KMS-11 (cell line): ENCODE data around the gene ITGA1.

ENCODE experiments used
- H2AFZ ChIP-seq: fragments of 200-600 bp; sonication (generic); 2 replicates; pipeline ENCODE4 v1.6.1; 2016; ENCODE audit warnings: antibody characterized with exemption, mixed run types, low read depth
- H3K27ac ChIP-seq: fragments of 200-600 bp; sonication (generic); 2 replicates; pipeline ENCODE4 v1.6.1; 2016; ENCODE audit warnings: mild to moderate bottlenecking, mixed run types
- H3K27me3 ChIP-seq: fragments of 200-600 bp; sonication (generic); 2 replicates; pipeline ENCODE4 v1.6.1; 2017; ENCODE audit warnings: mild to moderate bottlenecking, low read depth, mixed run types, moderate library complexity; ENCODE audit not compliant: insufficient read depth
- H3K36me3 ChIP-seq: fragments of 200-600 bp; sonication (generic); 2 replicates; pipeline ENCODE4 v1.6.1; 2017; ENCODE audit warnings: mild to moderate bottlenecking, mixed run types; ENCODE audit not compliant: insufficient read depth
- H3K4me1 ChIP-seq: fragments of 200-600 bp; sonication (generic); 2 replicates; pipeline ENCODE4 v1.6.1; 2016; ENCODE audit warnings: mild to moderate bottlenecking, low read depth, mixed run types; ENCODE audit not compliant: poor library complexity, severe bottlenecking
- H3K4me2 ChIP-seq: fragments of 200-600 bp; sonication (generic); 2 replicates; pipeline ENCODE4 v1.7.0; 2016; ENCODE audit warnings: mild to moderate bottlenecking, mixed run types
- H3K4me3 ChIP-seq: fragments of 200-600 bp; sonication (generic); IDR thresholded peaks from 2 replicates; pipeline ENCODE4 v1.6.1; 2017; ENCODE audit warnings: low read depth, low read length, mixed read lengths; ENCODE audit not compliant: insufficient read depth
- H3K79me2 ChIP-seq: fragments of 200-600 bp; sonication (generic); 2 replicates; pipeline ENCODE4 v1.6.1; 2016; ENCODE audit warnings: low read depth, mixed run types; ENCODE audit not compliant: insufficient read depth
- H3K9ac ChIP-seq: fragments of 200-600 bp; sonication (generic); 2 replicates; pipeline ENCODE4 v1.6.1; 2016; ENCODE audit warnings: mild to moderate bottlenecking, mixed run types
- H4K20me1 ChIP-seq: fragments of 200-600 bp; sonication (generic); 2 replicates; pipeline ENCODE4 v1.6.1; 2016; ENCODE audit warnings: mild to moderate bottlenecking, mixed run types; ENCODE audit not compliant: insufficient read depth
- TF ChIP-seq, protein P1 (sequence below): fragments of 200-600 bp; sonication (generic); conservative IDR thresholded peaks from 2 replicates; pipeline ENCODE4 v1.6.1; 2017; ENCODE audit warnings: low read depth, mild to moderate bottlenecking, antibody characterized with exemption, low read length, moderate library complexity, mixed read lengths

ITGA1 gene

DNA sequence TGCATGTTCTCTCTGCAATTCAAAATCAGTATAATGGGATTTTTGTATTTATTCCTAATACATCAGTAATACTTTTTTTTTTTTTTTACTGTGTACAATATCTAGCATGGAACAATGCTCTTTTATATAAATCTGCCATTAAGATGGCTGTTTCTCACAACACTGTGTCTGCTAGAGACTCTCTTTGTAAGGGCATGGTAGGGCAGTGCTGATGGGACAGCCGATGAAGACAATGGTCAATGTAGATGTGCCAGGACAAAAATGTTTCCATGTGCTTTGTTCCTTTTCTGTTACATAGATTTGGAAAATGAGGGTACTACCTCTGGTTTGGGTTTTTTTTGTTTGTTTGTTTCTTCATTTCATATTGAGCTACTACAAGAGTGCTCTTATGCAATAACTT, 106.1 kb downstream of the ITGA1 start:
- Histone ChIP-seq H2AFZ (no peak overlapping the region), H3K27me3 (no peaks in the 10 kb centered on the region), H3K4me3 (no peak overlapping the region), H3K27ac (no peak overlapping the region), H3K4me2 (no peak overlapping the region), H3K4me1 (no peaks in the 10 kb centered on the region), H3K36me3 (no peaks in the 10 kb centered on the region), H3K79me2 (no peaks in the 10 kb centered on the region), H3K9ac (no peak overlapping the region), H4K20me1 (no peaks in the 10 kb centered on the region)
- TF ChIP-seq, protein P1, sequence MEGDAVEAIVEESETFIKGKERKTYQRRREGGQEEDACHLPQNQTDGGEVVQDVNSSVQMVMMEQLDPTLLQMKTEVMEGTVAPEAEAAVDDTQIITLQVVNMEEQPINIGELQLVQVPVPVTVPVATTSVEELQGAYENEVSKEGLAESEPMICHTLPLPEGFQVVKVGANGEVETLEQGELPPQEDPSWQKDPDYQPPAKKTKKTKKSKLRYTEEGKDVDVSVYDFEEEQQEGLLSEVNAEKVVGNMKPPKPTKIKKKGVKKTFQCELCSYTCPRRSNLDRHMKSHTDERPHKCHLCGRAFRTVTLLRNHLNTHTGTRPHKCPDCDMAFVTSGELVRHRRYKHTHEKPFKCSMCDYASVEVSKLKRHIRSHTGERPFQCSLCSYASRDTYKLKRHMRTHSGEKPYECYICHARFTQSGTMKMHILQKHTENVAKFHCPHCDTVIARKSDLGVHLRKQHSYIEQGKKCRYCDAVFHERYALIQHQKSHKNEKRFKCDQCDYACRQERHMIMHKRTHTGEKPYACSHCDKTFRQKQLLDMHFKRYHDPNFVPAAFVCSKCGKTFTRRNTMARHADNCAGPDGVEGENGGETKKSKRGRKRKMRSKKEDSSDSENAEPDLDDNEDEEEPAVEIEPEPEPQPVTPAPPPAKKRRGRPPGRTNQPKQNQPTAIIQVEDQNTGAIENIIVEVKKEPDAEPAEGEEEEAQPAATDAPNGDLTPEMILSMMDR: no peak

DNA sequence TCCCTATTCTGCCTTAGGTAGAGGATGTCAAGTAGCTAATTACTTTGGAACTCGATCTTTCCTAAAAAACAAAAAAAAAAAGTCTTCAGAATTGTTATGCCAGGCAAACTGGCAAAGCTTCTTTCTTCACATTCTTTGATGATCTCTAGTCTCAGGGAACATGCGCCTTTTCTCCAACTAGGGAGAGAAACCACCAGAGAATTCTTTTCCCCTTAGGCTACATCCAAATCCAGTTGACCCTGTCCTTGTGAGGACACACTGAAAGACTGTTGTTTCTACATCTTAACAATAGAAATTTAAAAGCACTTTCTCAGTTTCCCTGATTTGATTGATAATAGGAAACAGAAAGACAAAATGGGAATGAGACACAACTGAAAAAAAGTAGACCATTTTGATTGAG, 106.7 kb downstream of the ITGA1 start:
- no peaks in the 10 kb centered on the region for H3K36me3 ChIP-seq

DNA sequence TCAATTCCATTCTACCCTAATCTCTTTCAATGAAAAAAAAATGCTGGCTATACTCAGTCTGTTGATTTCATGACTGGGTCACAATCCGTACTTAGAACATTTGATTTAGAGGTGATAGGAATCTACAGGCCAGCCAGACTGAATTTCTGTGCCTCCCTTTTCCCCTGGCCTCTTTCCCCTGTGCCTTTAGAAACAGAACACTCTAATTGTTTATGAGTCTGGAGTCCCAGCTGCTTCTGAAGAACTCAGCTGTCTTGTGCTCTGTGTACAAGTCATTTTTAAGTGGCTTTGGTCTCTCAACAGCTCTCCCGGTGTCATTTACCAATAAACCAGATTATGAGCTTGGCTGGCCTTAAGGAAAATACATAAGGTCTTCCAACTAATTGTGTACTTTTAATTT, 107.4 kb downstream of the ITGA1 start:
- TF ChIP-seq, protein P1: no peak
- H2AFZ ChIP-seq: no peak overlapping the region
- no peaks in the 10 kb centered on the region for H3K79me2 ChIP-seq
- no peaks in the 10 kb centered on the region for H3K4me1 ChIP-seq
- no peak overlapping the region for H3K4me2 ChIP-seq
- no peaks in the 10 kb centered on the region for H4K20me1 ChIP-seq
- H3K4me3 ChIP-seq: no peak overlapping the region
- H3K9ac ChIP-seq: no peak overlapping the region
- H3K27me3 ChIP-seq: no peaks in the 10 kb centered on the region
- H3K36me3 ChIP-seq: no peaks in the 10 kb centered on the region
- H3K27ac ChIP-seq: no peak overlapping the region

More for the DNA sequence above, 106.7 kb downstream of the ITGA1 start:
- TF ChIP-seq, protein P1: no peak
- Histone ChIP-seq H4K20me1 (no peaks in the 10 kb centered on the region), H3K27ac (no peak overlapping the region), H3K27me3 (no peaks in the 10 kb centered on the region), H3K79me2 (no peaks in the 10 kb centered on the region), H3K4me1 (no peaks in the 10 kb centered on the region), H3K9ac (no peak overlapping the region), H2AFZ (no peak overlapping the region), H3K4me3 (no peak overlapping the region), H3K4me2 (no peak overlapping the region)

DNA sequence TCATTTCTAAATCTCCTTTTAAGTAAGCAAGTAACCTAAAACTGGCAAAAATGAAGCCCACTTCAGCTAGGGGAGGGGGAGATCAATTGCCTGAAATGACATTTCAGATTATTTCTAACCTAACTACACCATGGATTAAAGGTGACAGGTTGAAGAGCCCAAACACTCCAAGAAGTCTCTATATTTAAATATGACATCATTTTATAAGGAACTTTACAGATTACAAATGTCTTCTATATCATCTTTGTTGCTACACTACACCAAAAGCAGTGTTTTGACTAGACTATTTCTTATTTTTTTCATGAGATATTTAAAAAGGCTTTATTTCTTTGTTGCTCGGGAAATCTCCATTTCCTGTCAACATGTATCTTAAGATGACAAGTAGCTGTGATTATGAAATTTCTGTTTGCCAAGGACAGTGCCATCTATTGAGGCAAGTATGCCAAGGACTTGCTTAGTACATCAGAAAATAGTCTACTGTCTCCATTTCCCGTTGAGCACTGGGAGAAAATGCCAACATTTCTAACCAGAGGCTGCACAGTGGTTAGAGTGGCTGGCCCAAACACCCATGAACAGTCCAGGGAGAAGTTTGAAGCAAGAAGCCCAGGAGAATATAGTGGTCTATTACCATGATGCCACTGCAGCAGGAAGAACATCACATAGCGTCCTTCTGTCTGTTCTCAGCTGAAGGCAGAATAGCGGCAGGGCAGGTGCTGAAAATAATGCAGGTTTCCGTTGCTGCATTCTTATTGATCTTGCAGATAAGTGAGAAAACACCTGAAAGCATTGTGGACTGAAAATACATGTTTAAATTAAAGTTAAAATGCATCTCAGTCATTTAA, 108.1 kb downstream of the ITGA1 start:
- no peak overlapping the region for H3K4me3 ChIP-seq
- no peak overlapping the region for H3K4me2 ChIP-seq
- H3K4me1 ChIP-seq: no peaks in the 10 kb centered on the region
- no peaks in the 10 kb centered on the region for H3K36me3 ChIP-seq
- H3K79me2 ChIP-seq: no peaks in the 10 kb centered on the region
- TF ChIP-seq, protein P1: no peak
- no peak overlapping the region for H3K9ac ChIP-seq
- no peak overlapping the region for H3K27ac ChIP-seq
- H2AFZ ChIP-seq: no peak overlapping the region
- no peaks in the 10 kb centered on the region for H3K27me3 ChIP-seq
- no peaks in the 10 kb centered on the region for H4K20me1 ChIP-seq
